Neural cell (in vitro differentiated cells): ENCODE measurements around the gene RBKS.

Source experiments
- CTCF ChIP-seq: fragments of 450-650 bp; IDR thresholded peaks from 2 replicates; pipeline ENCODE4 v1.5.1; 2014; ENCODE audit warnings: antibody characterized with exemption, mild to moderate bottlenecking, moderate library complexity; ENCODE audit not compliant: poor library complexity, severe bottlenecking
- EP300 ChIP-seq: fragments of 450-650 bp; conservative IDR thresholded peaks from 2 replicates; pipeline ENCODE4 v1.6.1; 2014; ENCODE audit warnings: antibody characterized with exemption, mild to moderate bottlenecking, moderate library complexity; ENCODE audit not compliant: poor library complexity, severe bottlenecking
- EZH2 ChIP-seq: fragments of 200-600, 300-800 bp; shearing (Covaris generic), sonication (generic); IDR thresholded peaks from 2 replicates; pipeline ENCODE4 v1.6.1; 2014; ENCODE audit warnings: antibody characterized with exemption, low read length, borderline replicate concordance, mild to moderate bottlenecking; ENCODE audit not compliant: insufficient read depth, poor library complexity, severe bottlenecking
- MXI1 ChIP-seq: fragments of 450-650 bp; conservative IDR thresholded peaks from 2 replicates; pipeline ENCODE4 v1.6.1; 2014; ENCODE audit warnings: antibody characterized with exemption, mild to moderate bottlenecking; ENCODE audit not compliant: poor library complexity, severe bottlenecking
- POLR2AphosphoS5 ChIP-seq: IDR thresholded peaks from 2 replicates; pipeline ENCODE4 v1.6.1; 2012
- RAD21 ChIP-seq: fragments of 450-650 bp; conservative IDR thresholded peaks from 2 replicates; pipeline ENCODE4 v1.6.1; 2014; ENCODE audit warnings: antibody characterized with exemption, mild to moderate bottlenecking, moderate library complexity
- SMC3 ChIP-seq: fragments of 450-650 bp; conservative IDR thresholded peaks from 2 replicates; pipeline ENCODE4 v1.6.1; 2014; ENCODE audit warnings: antibody characterized with exemption, mild to moderate bottlenecking, moderate library complexity; ENCODE audit not compliant: poor library complexity
- TAF1 ChIP-seq: IDR thresholded peaks from 2 replicates; pipeline ENCODE4 v1.6.1; 2012; ENCODE audit warnings: low read depth

GRCh38 chr2:27914805-27915175 lies 24.6 kb upstream of the RBKS start:
- TF ChIP-seq CTCF (no peak), EP300 (no peak), EZH2 (no peak), RAD21 (no peak), TAF1 (no peak), POLR2AphosphoS5 (no peak), SMC3 (no peak), MXI1 (no peak)
